Stimulated activated naive CD8-positive, alpha-beta T cell treated with anti-CD3 and anti-CD28 coated beads, Interleukin-15, Interleukin-2, amounts not matched to agents 100 ng/mL and 50 ng/mL, for 24 hours (primary cell): ENCODE measurements around the gene CYB561.
"Not testable (repeated sequence)": the region's sequence is repeated elsewhere in the genome, so short reads cannot be mapped to it uniquely, and the experiment has no call there.

Experiments
- H3K27ac Mint-ChIP-seq: one replicate; pipeline ENCODE4 v1.8.0; 2021; ENCODE audit warnings: mild to moderate bottlenecking, mixed read lengths
- H3K27me3 Mint-ChIP-seq: one replicate; pipeline ENCODE4 v1.8.0; 2021; ENCODE audit warnings: mixed read lengths
- H3K36me3 Mint-ChIP-seq: one replicate; pipeline ENCODE4 v1.8.0; 2021; ENCODE audit warnings: low read depth, mixed read lengths
- H3K4me1 Mint-ChIP-seq: one replicate; pipeline ENCODE4 v1.8.0; 2021; ENCODE audit warnings: low read depth, mixed read lengths
- H3K4me3 Mint-ChIP-seq: one replicate; pipeline ENCODE4 v1.8.0; 2021; ENCODE audit warnings: mild to moderate bottlenecking, mixed read lengths
- H3K9me3 Mint-ChIP-seq: one replicate; pipeline ENCODE4 v1.8.0; 2021; ENCODE audit warnings: mixed read lengths

The CYB561 gene

DNA sequence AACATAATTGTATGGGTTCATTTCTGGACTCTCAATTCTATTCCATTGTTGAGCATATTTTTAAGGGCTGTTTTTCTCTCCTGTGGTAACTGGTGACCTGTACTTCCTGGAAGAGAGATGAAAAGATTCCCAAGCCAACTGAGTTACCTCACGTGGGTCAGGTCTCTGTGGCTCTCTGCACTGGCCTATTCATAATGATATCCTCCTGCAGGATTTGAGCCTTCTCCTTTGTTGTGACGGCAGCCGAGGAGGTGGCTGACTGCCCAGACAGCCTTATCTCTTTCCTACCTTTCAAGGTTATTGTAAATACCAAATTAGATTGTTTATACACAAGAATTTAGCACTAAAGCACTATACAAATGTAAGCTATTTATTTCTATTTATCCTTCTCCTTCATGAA is 28.1 kb upstream of the CYB561 start:
- Mint-ChIP-seq H3K9me3 (no peaks in the 10 kb centered on the region), H3K36me3 (no peaks in the 10 kb centered on the region), H3K4me1 (peaks cover 14% of the 10 kb centered on the region), H3K27me3 (peaks cover 38% of the 10 kb centered on the region), H3K27ac (no peak overlapping the region), H3K4me3 (no peak overlapping the region)

DNA sequence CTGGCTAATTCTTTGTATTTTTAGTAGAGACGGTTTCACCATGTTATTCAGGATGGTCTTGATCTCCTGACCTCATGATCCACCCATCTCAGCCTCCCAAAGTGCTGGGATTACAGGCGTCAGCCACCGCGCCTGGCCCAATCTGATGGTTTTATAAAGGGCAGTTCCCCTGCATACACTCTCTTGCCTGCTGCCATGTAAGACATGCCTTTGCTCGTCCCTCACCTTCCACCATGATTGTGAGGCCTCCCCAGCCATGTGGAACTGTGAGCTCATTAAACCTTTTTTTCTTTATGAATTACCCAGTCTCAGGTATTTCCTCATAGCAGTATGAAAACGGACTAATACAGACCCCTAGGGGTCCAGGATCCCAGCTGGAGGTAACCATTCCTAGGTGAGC is 22.0 kb upstream of the CYB561 start:
- not testable (repeated sequence) for H3K4me1 Mint-ChIP-seq, H3K9me3 Mint-ChIP-seq, H3K27me3 Mint-ChIP-seq, H3K27ac Mint-ChIP-seq, H3K4me3 Mint-ChIP-seq, H3K36me3 Mint-ChIP-seq

DNA sequence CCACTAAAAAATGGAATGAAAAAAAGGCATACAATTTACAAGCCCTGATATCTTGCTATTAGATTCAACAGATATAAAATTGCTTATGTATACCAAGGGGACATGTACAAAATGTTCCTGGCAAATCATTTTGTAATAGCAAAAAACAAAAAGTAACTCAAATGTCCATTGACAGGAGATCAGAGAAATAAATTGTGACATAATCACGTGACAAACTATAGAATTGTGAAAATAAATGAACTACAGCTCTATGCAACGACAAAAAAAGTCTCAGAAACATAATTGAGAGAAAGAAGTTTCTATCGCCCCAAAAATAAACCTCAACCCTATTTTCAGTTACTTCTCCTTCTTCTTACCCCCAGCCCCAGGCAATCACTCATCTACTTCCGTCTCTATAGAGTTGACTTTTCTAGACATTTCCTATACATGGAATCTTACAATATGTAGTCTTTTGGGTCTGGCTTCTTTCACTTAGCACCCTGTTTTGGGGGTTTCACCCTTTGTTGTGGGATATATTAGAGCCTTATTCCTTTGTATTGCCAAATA is 18.7 kb upstream of the CYB561 start:
- Mint-ChIP-seq H3K4me1 (peaks cover 5% of the 10 kb centered on the region), H3K27ac (no peak overlapping the region), H3K36me3 (no peaks in the 10 kb centered on the region), H3K27me3 (no peaks in the 10 kb centered on the region), H3K9me3 (no peaks in the 10 kb centered on the region), H3K4me3 (no peak overlapping the region)

DNA sequence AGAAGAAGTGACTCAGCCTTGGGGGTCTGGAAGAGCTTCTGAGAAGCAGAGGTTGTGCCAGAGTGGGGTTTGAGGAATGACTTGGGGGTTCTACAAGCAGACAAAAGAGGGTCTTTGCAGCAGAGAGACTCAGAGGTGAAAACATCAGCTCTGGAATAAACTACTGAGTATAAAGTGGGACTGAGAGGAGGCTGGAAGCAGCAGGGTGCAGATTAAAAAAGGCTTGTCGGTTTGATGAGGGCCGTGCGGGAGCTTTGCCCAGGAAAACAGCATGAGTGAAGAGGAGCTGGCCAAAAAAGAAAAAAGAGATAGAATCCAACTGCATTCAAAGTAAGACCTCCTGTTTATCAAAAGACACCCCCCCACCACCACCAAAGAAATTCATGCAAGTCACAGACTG is 17.7 kb upstream of the CYB561 start:
- Mint-ChIP-seq H3K4me3 (no peak overlapping the region), H3K4me1 (peaks cover 5% of the 10 kb centered on the region), H3K27me3 (no peaks in the 10 kb centered on the region), H3K36me3 (no peaks in the 10 kb centered on the region), H3K27ac (no peak overlapping the region), H3K9me3 (no peaks in the 10 kb centered on the region)

DNA sequence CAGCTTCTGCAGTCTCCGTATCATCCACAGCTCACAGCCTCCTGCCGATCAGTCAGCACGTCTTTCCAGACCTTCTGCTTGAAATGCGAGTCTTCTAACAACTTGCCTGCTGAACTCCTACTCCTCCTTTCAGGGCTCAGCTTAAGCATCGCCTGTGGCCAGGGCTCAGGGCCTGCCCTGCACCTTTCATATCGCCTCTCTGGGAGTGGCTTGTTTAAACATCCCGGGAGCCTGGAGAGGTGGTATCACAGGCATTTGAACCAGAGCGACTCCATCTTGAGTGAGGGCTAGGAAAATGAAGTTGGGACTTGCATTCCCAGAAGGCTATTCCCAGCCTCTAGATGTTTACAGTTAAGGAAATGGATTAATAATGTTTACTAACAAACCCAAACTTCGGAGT is 13.9 kb upstream of the CYB561 start:
- no peak overlapping the region for H3K4me3 Mint-ChIP-seq
- H3K27me3 Mint-ChIP-seq: no peaks in the 10 kb centered on the region
- peaks cover 5% of the 10 kb centered on the region for H3K4me1 Mint-ChIP-seq
- H3K27ac Mint-ChIP-seq: no peak overlapping the region
- no peaks in the 10 kb centered on the region for H3K9me3 Mint-ChIP-seq
- no peaks in the 10 kb centered on the region for H3K36me3 Mint-ChIP-seq

DNA sequence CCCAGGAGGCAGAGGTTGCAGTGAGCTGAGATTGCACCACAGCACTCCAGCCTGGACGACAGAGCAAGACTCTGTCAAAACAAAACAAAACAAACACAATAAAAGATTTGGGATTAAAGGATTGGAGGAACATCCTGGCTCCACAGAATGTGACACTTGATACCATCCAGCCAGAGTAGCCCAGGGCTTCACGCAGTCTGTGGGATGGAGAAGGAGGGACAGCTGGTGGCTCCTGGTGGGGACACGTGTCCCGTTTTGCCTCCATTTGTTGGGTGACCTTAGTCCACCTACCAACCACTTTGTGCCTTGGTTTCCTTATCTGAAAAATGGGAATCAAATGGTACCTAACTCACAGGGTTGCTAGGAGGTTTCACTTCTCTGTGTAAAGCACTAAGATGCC is 12.4 kb upstream of the CYB561 start:
- Mint-ChIP-seq H3K4me1 (peaks cover 5% of the 10 kb centered on the region), H3K27ac (no peak overlapping the region), H3K36me3 (no peaks in the 10 kb centered on the region), H3K9me3 (no peaks in the 10 kb centered on the region), H3K4me3 (no peak overlapping the region), H3K27me3 (no peaks in the 10 kb centered on the region)

DNA sequence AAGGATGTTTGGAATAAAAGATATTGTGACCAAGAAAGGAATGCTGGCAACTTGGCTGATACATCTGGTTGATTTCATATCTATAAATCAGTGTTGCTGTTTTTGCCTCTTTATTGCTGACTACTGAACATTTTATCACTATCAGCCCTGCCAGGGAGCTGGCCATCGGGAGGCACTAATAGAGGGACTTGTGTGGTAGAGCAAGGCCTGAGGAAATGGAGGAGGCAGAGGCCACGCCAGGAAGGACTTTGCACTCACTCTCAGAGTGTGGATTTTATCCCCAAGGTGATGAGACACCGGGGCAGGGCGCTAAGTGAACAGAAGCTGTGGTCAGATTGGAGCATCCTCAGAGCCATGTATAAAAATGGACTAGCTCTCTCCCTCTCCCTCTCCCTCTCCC is 9.3 kb upstream of the CYB561 start:
- Mint-ChIP-seq H3K4me3 (no peak overlapping the region), H3K9me3 (no peaks in the 10 kb centered on the region), H3K27ac (no peak overlapping the region), H3K4me1 (peaks cover 4% of the 10 kb centered on the region), H3K36me3 (no peaks in the 10 kb centered on the region), H3K27me3 (no peaks in the 10 kb centered on the region)

DNA sequence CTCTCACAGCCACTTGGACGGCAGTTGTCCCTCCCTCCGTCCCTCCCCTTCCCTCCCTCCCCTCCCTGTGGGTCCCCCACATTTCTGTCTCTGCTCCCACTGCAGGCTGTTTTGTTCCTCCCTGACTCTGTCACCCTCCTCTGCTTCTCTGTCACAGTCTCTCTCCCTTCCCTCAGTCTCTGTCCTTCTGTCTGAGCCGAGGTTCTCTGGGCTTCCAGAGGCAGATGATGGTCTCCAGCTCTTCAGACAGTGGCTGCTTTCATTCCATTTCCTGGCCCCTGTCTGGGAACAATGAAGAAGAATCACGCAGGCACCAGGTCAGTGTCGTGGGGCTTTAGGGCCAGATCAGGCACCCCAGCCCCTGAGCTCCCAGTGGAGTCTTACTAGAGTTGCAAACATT is 8.8 kb upstream of the CYB561 start:
- Mint-ChIP-seq H3K27me3 (no peaks in the 10 kb centered on the region), H3K36me3 (no peaks in the 10 kb centered on the region), H3K4me1 (peaks cover 9% of the 10 kb centered on the region), H3K4me3 (no peak overlapping the region), H3K9me3 (no peaks in the 10 kb centered on the region), H3K27ac (no peak overlapping the region)

DNA sequence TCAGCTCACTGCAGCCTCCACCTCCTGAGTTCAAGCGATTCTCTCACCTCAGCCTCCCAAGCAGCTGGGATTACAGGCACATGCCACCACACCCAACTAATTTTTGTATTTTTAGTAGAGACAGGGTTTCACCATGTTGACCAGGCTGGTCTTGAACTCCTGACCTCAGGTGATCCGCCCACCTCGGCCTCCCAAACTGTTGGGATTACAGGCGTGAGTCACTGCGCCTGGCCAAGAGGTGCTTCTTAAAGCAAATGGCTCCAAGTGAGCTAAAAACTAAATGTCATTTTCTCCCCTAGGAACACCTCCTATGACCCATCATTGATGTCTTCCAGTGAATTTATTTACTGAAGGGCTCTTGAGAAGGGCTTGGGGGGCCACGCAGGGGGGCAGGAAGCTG is 8.3 kb upstream of the CYB561 start:
- H3K9me3 Mint-ChIP-seq, H3K36me3 Mint-ChIP-seq, H3K4me3 Mint-ChIP-seq, H3K27ac Mint-ChIP-seq, H3K27me3 Mint-ChIP-seq: not testable (repeated sequence)
- H3K4me1 Mint-ChIP-seq: peaks cover 11% of the 10 kb centered on the region

DNA sequence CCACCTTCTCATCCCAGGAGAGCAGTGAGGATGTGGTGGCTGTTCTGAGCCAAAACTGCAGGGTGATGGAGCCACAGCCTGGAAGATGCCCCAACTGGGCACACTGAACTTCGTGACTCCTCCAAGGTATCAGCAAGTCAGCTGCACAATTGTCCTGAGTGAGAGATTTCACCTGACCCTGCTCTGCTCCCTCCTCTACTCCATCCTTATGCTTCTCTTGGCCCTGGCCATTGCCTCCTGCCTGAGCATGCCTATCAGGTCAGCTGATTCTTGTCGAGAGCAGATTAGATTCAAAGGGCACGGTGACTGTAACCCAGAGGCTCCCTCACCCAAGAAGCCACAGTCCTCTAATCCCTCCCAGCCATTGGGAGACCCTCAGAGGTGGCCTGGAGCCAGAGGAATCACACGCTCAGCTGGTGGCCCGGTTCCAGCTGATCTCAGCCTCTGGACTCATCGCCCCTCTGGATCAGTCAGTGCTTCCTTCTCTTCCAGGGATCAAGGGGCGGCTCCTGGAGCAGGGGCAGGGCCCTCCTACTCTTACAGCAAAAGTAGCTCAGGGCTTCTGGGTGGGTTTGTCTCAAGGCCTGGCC is 7.0 kb upstream of the CYB561 start:
- Mint-ChIP-seq H3K27me3 (no peaks in the 10 kb centered on the region), H3K9me3 (no peaks in the 10 kb centered on the region), H3K27ac (no peak overlapping the region), H3K36me3 (no peaks in the 10 kb centered on the region), H3K4me1 (peaks cover 11% of the 10 kb centered on the region), H3K4me3 (no peak overlapping the region)

DNA sequence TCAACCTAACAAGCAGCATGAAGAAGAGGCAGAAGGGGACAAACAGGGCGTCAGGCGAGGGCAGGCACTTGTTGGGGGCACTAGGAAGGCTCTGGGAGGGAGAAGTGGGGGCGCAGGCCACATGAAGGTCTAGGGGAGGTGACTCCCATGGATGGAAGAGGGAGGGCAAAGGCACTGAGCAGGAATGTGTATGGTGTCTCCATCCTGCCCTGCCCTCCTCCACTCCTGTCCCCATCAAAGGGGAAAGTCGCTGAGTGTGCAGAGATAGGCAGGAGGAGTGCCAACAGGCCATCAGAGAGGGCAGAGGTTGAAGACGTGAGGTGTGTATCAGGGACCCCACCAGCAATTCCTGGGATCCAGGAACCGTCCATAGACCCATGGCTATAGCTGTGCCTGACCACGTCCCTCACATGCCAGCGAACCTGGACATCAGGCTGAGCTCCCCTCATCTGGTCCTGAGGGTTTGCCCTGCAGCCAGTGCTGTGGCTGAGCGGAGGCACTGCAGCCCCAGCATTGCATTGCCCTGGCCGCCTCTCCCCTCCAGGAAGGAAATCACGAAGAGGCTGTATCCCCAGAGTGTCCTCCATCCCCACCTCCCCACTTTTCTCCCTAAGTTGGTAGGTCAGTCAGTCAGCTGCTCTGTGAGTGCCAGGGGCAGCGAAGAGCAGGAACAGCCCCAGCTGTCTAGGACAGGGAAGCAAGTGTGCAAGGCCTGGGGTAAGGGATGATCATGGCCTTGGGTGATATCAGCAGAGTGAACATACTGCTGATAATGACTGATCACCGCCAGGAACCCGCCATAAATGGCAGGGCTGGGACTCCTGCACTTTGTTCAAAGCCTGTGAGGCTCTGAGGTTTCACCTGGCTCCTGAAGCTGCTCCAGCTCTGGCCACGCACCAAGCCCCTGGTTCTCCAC is 6.2 kb upstream of the CYB561 start:
- Mint-ChIP-seq H3K4me1 (peaks cover 15% of the 10 kb centered on the region), H3K27ac (no peak overlapping the region), H3K27me3 (no peaks in the 10 kb centered on the region), H3K36me3 (no peaks in the 10 kb centered on the region), H3K4me3 (no peak overlapping the region), H3K9me3 (no peaks in the 10 kb centered on the region)

DNA sequence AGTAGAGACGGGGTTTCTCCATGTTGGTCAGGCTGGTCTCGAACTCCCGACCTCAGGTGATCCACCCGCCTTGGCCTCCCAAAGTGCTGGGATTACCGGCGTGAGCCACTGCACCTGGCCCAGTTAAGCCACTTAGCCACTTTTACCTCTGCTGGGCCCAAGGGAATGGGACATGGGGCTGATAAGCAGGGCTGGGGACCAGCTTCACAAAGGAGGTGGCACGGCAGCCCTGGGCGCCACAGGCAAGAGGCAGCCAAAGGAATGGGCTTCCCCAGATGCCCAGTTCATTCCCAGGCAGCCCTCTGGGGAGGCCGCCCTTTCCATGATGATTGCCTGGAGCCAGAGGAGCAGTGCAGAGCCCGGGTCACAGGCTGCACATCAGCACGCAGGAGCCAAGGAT is 5.0 kb upstream of the CYB561 start:
- H3K4me1 Mint-ChIP-seq: peaks cover 21% of the 10 kb centered on the region
- H3K27ac Mint-ChIP-seq: no peak overlapping the region
- no peaks in the 10 kb centered on the region for H3K27me3 Mint-ChIP-seq
- no peaks in the 10 kb centered on the region for H3K36me3 Mint-ChIP-seq
- no peaks in the 10 kb centered on the region for H3K9me3 Mint-ChIP-seq
- no peak overlapping the region for H3K4me3 Mint-ChIP-seq

DNA sequence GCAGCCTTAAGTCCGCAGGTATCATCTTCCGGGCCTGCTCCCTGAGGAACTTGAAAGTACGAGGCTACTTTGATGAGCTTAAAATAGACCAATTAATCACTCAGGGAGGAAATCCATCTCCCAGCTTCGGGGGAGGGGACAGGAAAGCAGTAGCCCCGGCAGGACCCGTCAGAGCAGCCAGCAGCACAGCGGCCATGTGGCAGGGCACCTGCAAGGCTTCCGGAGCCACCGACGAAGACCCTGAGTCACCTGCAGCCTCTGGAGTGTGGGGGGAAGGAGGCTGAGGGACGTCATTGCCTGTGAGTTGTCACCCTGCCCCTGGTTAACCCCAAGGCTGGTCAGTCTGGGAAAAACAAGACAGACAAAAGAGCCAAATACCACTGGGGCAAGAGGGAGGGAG is 4.4 kb upstream of the CYB561 start:
- Mint-ChIP-seq H3K27me3 (no peaks in the 10 kb centered on the region), H3K27ac (no peak overlapping the region), H3K36me3 (no peaks in the 10 kb centered on the region), H3K9me3 (no peaks in the 10 kb centered on the region), H3K4me3 (no peak overlapping the region), H3K4me1 (peaks cover 21% of the 10 kb centered on the region)

DNA sequence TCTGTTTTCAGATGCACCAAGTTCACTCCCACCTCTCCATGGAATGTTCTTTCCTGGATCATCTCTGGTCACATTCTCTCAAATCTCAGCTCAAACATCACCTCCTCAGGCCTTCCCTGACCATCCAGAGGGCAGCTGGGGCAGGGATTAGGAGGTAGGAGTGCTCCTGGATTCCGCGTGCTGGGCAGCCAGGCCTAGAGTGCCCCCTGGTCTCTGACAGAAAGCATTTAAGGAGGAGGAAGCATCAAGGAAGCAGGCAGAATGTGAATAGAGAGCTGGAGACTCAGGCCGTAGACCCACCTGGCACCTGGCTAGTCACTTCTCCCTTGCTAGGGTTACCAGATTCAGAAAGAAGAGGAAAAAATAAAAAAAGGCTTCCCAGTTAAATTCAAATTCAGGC is 2.5 kb upstream of the CYB561 start:
- Mint-ChIP-seq H3K27me3 (peaks cover 4% of the 10 kb centered on the region), H3K36me3 (no peaks in the 10 kb centered on the region), H3K27ac (peak overlapping the region; percentile 57), H3K4me3 (no peak overlapping the region), H3K9me3 (no peaks in the 10 kb centered on the region), H3K4me1 (peaks cover 29% of the 10 kb centered on the region)

DNA sequence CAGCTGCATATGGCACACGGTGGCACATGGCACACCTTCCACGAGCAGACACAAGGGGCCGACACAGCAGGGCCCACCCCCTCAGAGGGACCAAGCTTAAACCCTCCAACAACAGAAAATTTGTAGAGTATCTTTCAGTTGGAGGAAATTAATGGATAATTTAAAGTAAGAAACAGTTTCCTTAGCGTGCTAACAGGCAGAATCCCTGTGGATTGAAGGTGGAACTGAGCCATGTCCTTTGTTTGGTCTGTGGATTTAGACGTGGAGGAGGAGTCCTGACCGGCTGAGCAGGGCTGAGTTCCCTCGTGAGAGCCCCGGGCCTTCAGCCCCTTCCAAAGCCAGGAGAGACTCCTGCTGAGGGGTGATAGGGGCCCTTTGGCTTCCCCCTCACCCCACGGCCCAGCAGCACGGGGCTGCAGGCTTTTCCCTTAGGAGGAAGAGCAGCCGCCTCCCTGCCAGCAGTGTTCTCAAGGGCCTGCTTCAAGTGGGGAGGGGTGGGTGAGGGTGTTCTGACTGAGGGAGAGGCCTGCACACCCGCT is 1.4 kb upstream of the CYB561 start:
- Mint-ChIP-seq H3K27me3 (peaks cover 4% of the 10 kb centered on the region), H3K27ac (peak overlapping the region; percentile 83), H3K36me3 (no peaks in the 10 kb centered on the region), H3K4me3 (peak overlapping the region; percentile 67), H3K4me1 (peaks cover 29% of the 10 kb centered on the region), H3K9me3 (no peaks in the 10 kb centered on the region)
